GOT3 (cell line): ENCODE data around the gene B3GNT9.
"Not testable (repeated sequence)": the region's sequence is repeated elsewhere in the genome, so short reads cannot be mapped to it uniquely, and the experiment has no call there.

Experiments used
- DNase-seq: peaks from one replicate; lab custom pipeline; 2025; ENCODE audit warnings: mixed read lengths; lab: John Stamatoyannopoulos, UW

The B3GNT9 gene

GRCh38 chr16:67150047-67150832 lies 558 bp downstream of the B3GNT9 start:
- no peak for DNase-seq

GRCh38 chr16:67149276-67150046 lies 1.3 kb downstream of the B3GNT9 start:
- no peak for DNase-seq

- DNase-seq = no peak
Measured at GRCh38 chr16:67148656-67149275, 2.0 kb downstream of the B3GNT9 start.

- DNase-seq = no peak
Measured at GRCh38 chr16:67148221-67148620, 2.6 kb downstream of the B3GNT9 start.

GRCh38 chr16:67147437-67148140 lies 3.2 kb downstream of the B3GNT9 start:
- DNase-seq = no peak

GRCh38 chr16:67146523-67147357 lies 4.1 kb downstream of the B3GNT9 start:
- DNase-seq = no peak

- no peak for DNase-seq
Measured at GRCh38 chr16:67145746-67146145, 5.1 kb downstream of the B3GNT9 start.

GRCh38 chr16:67144943-67145342 lies 5.9 kb downstream of the B3GNT9 start:
- no peak for DNase-seq

GRCh38 chr16:67142342-67142741 lies 8.5 kb downstream of the B3GNT9 start:
- no peak for DNase-seq

- DNase-seq = no peak
Measured at GRCh38 chr16:67141391-67141790, 9.4 kb downstream of the B3GNT9 start.

- no peak for DNase-seq
Measured at GRCh38 chr16:67137605-67138004, 13.2 kb downstream of the B3GNT9 start.

- DNase-seq = no peak
Measured at GRCh38 chr16:67129422-67129821, 21.4 kb downstream of the B3GNT9 start.

GRCh38 chr16:67128887-67129286 lies 21.9 kb downstream of the B3GNT9 start:
- no peak for DNase-seq

GRCh38 chr16:67128417-67128816 lies 22.4 kb downstream of the B3GNT9 start:
- no peak for DNase-seq

GRCh38 chr16:67122799-67123198 lies 28.0 kb downstream of the B3GNT9 start:
- not testable (repeated sequence) for DNase-seq

- no peak for DNase-seq
Measured at GRCh38 chr16:67120025-67120424, 30.8 kb downstream of the B3GNT9 start.

- no peak for DNase-seq
Measured at GRCh38 chr16:67117716-67118115, 33.1 kb downstream of the B3GNT9 start.

GRCh38 chr16:67116388-67117311 lies 34.1 kb downstream of the B3GNT9 start:
- DNase-seq = no peak

- DNase-seq = peak; percentile 13
Measured at GRCh38 chr16:67115639-67116038, 35.2 kb downstream of the B3GNT9 start.

- DNase-seq = no peak
Measured at GRCh38 chr16:67114793-67115192, 36.0 kb downstream of the B3GNT9 start.
